BJ (cell line): ENCODE data around the gene ZBTB47. TPM values are rescaled to one million over a fixed set of nuclear protein-coding genes. Genes with fewer than 3 reads are reported as not detected.

Experiments used
- CTCF ChIA-PET: fragments of 350-600 bp; formaldehyde crosslinking; extraction: SDS; loops from one replicate; lab custom pipeline; 2021; ENCODE audit warnings: antibody characterized with exemption, inconsistent platforms; lab: Yijun Ruan, JAX
- POLR2A ChIA-PET: fragments of 300-600 bp; sonication (Branson Sonifier 250); formaldehyde crosslinking; extraction: SDS; loops from one replicate; lab custom pipeline; 2021; ENCODE audit warnings: antibody characterized with exemption; lab: Charles Lee
- DNase-seq: peaks from one replicate; pipeline ENCODE4 v3.0.0-alpha.2; 2011; ENCODE audit warnings: low read depth
- H3K27me3 ChIP-seq: 2 replicates; pipeline ENCODE4 v1.6.0; 2011; ENCODE audit warnings: low read length; ENCODE audit not compliant: control insufficient read depth, insufficient read depth
- H3K36me3 ChIP-seq: 2 replicates; pipeline ENCODE4 v1.5.1; 2011; ENCODE audit warnings: low read length; ENCODE audit not compliant: control insufficient read depth, insufficient read depth
- H3K4me3 ChIP-seq: 2 replicates; pipeline ENCODE4 v1.5.1; 2011; ENCODE audit warnings: low read depth, mild to moderate bottlenecking, control low read depth, low read length
- polyA minus RNA-seq: library from RNA; depleted of rRNA, polyadenylated mRNA; stranded (reverse); fragments of >200 nt; gene quantifications from 2 replicates; pipeline ENCODE4 v1.2.3, GENCODE V29; 2011; rRNA and poly(A)+ RNA removed
- polyA plus RNA-seq: library from polyadenylated mRNA; depleted of rRNA; stranded (reverse); fragments of >200 nt; gene quantifications from 2 replicates; pipeline ENCODE4 v1.2.3, GENCODE V29; 2011; rRNA removed
- TF ChIP-seq, protein P1 (sequence below): IDR thresholded peaks from 2 replicates; pipeline ENCODE4 v1.5.1; 2011; ENCODE audit warnings: low read depth, mild to moderate bottlenecking, control low read depth, inconsistent platforms, low read length, moderate library complexity; ENCODE audit not compliant: insufficient read depth

Gene ZBTB47
- polyA plus RNA-seq (19.2 and 30.1 TPM in 2 replicates), polyA minus RNA-seq (28.4 and 37.8 TPM in 2 replicates)

DNA sequence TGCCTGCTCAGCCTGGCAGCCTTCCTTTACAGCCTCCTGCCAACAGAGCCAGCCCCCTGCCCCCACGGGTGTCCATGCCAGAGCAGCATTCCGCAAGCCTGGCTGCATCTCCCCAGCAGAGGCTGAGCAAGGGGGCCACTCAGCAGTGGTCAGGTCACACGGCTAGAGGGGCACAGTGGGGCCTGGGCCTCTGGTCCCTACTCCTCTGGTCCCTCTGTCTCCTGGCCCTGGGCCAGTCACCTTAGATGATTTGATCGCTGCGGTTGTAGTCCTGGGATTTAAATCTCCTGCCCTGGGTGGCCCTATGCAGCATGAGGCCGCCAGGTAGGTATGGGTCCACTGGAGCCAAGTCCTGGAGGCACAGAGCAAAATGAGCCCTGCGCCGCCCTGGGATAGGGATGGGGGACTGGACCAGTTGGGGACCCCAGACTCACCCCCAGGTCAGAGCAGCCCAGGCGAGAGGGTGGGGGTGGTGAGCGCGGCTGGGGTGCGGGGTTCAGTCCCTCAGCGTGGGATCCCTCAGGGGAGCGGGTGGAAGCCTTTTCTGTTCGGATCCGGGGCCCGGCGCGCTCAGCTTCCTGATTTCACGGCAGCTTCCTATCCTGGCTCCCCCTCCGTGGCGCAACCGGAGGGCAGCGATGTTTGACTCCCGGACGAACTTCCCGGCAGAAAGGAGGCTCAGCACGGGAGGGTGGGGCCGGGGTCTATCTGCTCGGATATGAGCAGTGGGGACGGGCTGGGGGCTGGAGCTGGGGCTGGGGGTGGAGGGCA, at the start of gene ZBTB47:
Gene ZBTB47, plus strand, starts transcription at position 138 of the 771 bp plus-strand sequence. CDS start 4,659 bp downstream, outside the sequence.
- TF ChIP-seq, protein P1, sequence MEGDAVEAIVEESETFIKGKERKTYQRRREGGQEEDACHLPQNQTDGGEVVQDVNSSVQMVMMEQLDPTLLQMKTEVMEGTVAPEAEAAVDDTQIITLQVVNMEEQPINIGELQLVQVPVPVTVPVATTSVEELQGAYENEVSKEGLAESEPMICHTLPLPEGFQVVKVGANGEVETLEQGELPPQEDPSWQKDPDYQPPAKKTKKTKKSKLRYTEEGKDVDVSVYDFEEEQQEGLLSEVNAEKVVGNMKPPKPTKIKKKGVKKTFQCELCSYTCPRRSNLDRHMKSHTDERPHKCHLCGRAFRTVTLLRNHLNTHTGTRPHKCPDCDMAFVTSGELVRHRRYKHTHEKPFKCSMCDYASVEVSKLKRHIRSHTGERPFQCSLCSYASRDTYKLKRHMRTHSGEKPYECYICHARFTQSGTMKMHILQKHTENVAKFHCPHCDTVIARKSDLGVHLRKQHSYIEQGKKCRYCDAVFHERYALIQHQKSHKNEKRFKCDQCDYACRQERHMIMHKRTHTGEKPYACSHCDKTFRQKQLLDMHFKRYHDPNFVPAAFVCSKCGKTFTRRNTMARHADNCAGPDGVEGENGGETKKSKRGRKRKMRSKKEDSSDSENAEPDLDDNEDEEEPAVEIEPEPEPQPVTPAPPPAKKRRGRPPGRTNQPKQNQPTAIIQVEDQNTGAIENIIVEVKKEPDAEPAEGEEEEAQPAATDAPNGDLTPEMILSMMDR: no peak
- Histone ChIP-seq H3K27me3 (no peaks in the 10 kb centered on the region), H3K4me3 (peak within 1 kb of the TSS; percentile 74), H3K36me3 (peaks cover 12% of the 10 kb centered on the region)
- POLR2A ChIA-PET: interaction anchor here (0.6 kb wide), 3 partner anchors 15 to 575 kb away, joined by 3 to 5 read pairs (median 3); no protein-coding TSS in a partner anchor
- CTCF ChIA-PET: interaction anchor here (0.8 to 1.5 kb wide), 6 partner anchors 12 to 126 kb away, joined by 3 to 5 read pairs (median 3); no protein-coding TSS in a partner anchor
- no peak for DNase-seq

DNA sequence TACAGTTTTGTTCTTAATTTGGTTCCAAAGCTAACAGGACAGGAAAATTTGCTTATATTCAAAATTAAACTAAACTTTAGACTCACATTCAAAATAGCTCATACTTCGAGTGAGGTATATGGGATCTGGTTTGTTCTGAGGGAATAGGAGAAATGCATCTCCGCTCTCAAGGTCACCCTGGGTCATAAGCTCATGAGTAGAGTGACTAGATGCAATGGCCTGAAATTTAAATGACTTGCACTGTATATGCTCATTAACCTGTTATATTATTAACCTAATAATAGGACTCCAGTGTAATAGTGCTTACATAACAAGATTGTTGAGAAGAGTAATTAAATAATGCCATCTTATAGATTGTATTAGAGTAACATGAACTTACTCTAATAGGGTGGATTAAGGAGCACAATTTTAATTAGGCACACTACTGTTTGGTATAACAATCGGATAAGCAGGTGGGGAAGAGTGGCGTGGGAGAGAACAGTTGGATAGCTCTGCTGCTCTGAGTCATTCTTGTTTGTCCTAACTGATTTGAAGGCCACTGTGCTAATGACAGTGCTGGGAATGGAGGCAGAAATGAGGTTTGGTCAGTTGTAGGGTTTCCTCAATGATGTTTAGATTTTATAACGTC, 47.8 kb upstream of the ZBTB47 start:
- POLR2A ChIA-PET: no interaction called here

DNA sequence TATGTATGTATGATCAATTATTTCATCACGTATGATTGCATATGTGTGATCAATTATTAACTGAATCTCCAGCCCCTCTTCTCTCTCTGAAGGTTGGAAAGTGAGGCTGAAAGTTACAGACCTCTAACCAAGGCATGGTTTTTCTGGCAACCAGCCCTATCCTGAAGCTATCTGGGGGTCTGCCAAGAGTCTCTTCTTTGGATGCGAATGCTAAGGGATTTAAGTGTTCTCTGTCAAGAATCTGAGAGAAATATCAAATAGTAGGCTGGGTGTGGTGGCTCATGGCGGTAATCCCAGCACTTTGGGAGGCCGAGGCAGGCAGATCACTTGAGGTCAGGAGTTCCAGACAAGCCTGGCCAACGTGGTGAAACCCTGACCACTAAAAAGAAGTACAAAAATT, 44.9 kb upstream of the ZBTB47 start:
- CTCF ChIA-PET: interaction anchor here (0.6 kb wide), 1 partner anchor 41 kb away, joined by 3 read pairs; no protein-coding TSS in a partner anchor
- no peaks in the 10 kb centered on the region for H3K27me3 ChIP-seq
- DNase-seq: no peak
- no peaks in the 10 kb centered on the region; the same call in 1 of the 2 replicates for H3K36me3 ChIP-seq
- H3K4me3 ChIP-seq: no peak overlapping the region
- POLR2A ChIA-PET: interaction anchor here (0.6 kb wide), 1 partner anchor 9 kb away, joined by 8 read pairs; no protein-coding TSS in a partner anchor
- TF ChIP-seq, protein P1: no peak

More for the DNA sequence above, 47.8 kb upstream of the ZBTB47 start:
- DNase-seq: no peak
- TF ChIP-seq, protein P1: no peak
- Histone ChIP-seq H3K36me3 (no peaks in the 10 kb centered on the region; the same call in 1 of the 2 replicates), H3K27me3 (no peaks in the 10 kb centered on the region), H3K4me3 (no peak overlapping the region)
- CTCF ChIA-PET: no interaction called here

DNA sequence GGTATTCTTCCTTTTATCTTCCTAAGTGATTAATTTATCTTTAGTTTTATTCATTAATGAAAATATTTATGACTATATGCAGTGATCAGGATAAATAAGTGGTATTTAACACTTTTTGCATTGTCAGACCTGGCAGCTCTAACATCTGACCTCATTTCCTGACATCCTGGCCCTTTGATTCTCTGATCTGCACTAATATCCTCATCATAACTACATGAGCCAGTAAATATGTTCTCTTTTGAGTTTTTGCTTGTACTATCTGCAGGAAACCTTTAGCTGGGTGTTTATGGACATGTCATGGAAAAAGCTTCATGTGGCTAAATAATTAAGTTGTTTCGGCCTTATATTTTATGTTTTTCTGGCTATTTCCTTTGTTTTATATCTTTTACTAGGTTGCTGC, 42.5 kb upstream of the ZBTB47 start:
- ChIA-PET POLR2A (no interaction called here), CTCF (interaction anchor here (0.5 to 1.0 kb wide), 3 partner anchors 10 to 14 kb away, joined by 3 to 4 read pairs (median 3); partner anchors contain the start of gene NKTR)
- Histone ChIP-seq H3K27me3 (no peaks in the 10 kb centered on the region), H3K4me3 (no peak overlapping the region), H3K36me3 (no peaks in the 10 kb centered on the region; the same call in 1 of the 2 replicates)
- TF ChIP-seq, protein P1: no peak
- DNase-seq: no peak
